HUES64 (cell line): ENCODE measurements around the gene CPSF3.

Source experiments
- H3K27ac ChIP-seq: 2 replicates; pipeline ENCODE4 v1.7.0; 2013; ENCODE audit warnings: low read depth, low read length, inconsistent platforms
- H3K27me3 ChIP-seq: 2 replicates; pipeline ENCODE4 v1.6.1; 2013; ENCODE audit warnings: mild to moderate bottlenecking, low read length; ENCODE audit not compliant: insufficient read depth
- H3K36me3 ChIP-seq: 2 replicates; pipeline ENCODE4 v1.6.1; 2013; ENCODE audit warnings: mild to moderate bottlenecking, low read length; ENCODE audit not compliant: insufficient read depth
- H3K4me1 ChIP-seq: 2 replicates; pipeline ENCODE4 v1.6.1; 2013; ENCODE audit warnings: mild to moderate bottlenecking, low read length, moderate library complexity; ENCODE audit not compliant: insufficient read depth
- H3K4me3 ChIP-seq: 2 replicates; pipeline ENCODE4 v1.5.1; 2013; ENCODE audit warnings: mild to moderate bottlenecking, low read length, moderate library complexity
- H3K9ac ChIP-seq: 2 replicates; pipeline ENCODE4 v1.6.1; 2013; ENCODE audit warnings: mild to moderate bottlenecking, low read depth, low read length
- H3K9me3 ChIP-seq: 2 replicates; pipeline ENCODE4 v1.6.1; 2013; ENCODE audit warnings: low read depth, low read length; ENCODE audit not compliant: insufficient read depth
- WGBS: fragments of 150-250, 120-280 bp; methylation state at CpG from one replicate; pipeline ENCODE4 v1.1.7; 2013; ENCODE audit warnings: missing lambda C conversion rate; 5-methylcytosine and 5-hydroxymethylcytosine counted together

The CPSF3 gene

GRCh38 chr2:9460441-9461017 lies 37.1 kb downstream of the CPSF3 start:
- Histone ChIP-seq H3K4me1 (no peaks in the 10 kb centered on the region), H3K4me3 (no peak overlapping the region), H3K9ac (no peak overlapping the region), H3K36me3 (peaks cover 84% of the 10 kb centered on the region), H3K9me3 (no peaks in the 10 kb centered on the region), H3K27me3 (no peaks in the 10 kb centered on the region), H3K27ac (no peak overlapping the region)
- 97% methylated on average over 2 of the region's 3 CpGs for WGBS

GRCh38 chr2:9461079-9461478 lies 37.6 kb downstream of the CPSF3 start:
- Histone ChIP-seq H3K4me3 (no peak overlapping the region), H3K27me3 (no peaks in the 10 kb centered on the region), H3K9me3 (no peaks in the 10 kb centered on the region), H3K36me3 (peaks cover 84% of the 10 kb centered on the region), H3K9ac (no peak overlapping the region), H3K4me1 (no peaks in the 10 kb centered on the region), H3K27ac (no peak overlapping the region)
- 96% methylated on average over 3 of the region's 3 CpGs for WGBS

GRCh38 chr2:9462313-9462712 lies 38.9 kb downstream of the CPSF3 start:
- Histone ChIP-seq H3K9ac (no peak overlapping the region), H3K27me3 (no peaks in the 10 kb centered on the region), H3K36me3 (peaks cover 81% of the 10 kb centered on the region), H3K4me3 (no peak overlapping the region), H3K27ac (no peak overlapping the region), H3K9me3 (no peaks in the 10 kb centered on the region), H3K4me1 (no peaks in the 10 kb centered on the region)
- WGBS = 92% methylated on average over 4 of the region's 5 CpGs

GRCh38 chr2:9462886-9463697 lies 39.6 kb downstream of the CPSF3 start:
- WGBS = 91% methylated on average over 6 of the region's 6 CpGs
- peaks cover 81% of the 10 kb centered on the region for H3K36me3 ChIP-seq
- H3K27ac ChIP-seq = no peak overlapping the region

GRCh38 chr2:9463698-9464034 lies 40.2 kb downstream of the CPSF3 start:
- H3K27me3 ChIP-seq = no peaks in the 10 kb centered on the region
- H3K4me3 ChIP-seq = no peak overlapping the region
- H3K27ac ChIP-seq = no peak overlapping the region
- 81% methylated on average over 7 of the region's 7 CpGs for WGBS
- H3K4me1 ChIP-seq = no peaks in the 10 kb centered on the region
- no peak overlapping the region for H3K9ac ChIP-seq
- no peaks in the 10 kb centered on the region for H3K9me3 ChIP-seq
- peaks cover 80% of the 10 kb centered on the region for H3K36me3 ChIP-seq

More at GRCh38 chr2:9462886-9463697, 39.6 kb downstream of the CPSF3 start:
- no peaks in the 10 kb centered on the region for H3K27me3 ChIP-seq
- no peak overlapping the region for H3K9ac ChIP-seq
- no peaks in the 10 kb centered on the region for H3K4me1 ChIP-seq
- no peaks in the 10 kb centered on the region for H3K9me3 ChIP-seq
- no peak overlapping the region for H3K4me3 ChIP-seq

GRCh38 chr2:9465170-9465569 lies 41.7 kb downstream of the CPSF3 start:
- Histone ChIP-seq H3K27ac (no peak overlapping the region), H3K27me3 (no peaks in the 10 kb centered on the region)

GRCh38 chr2:9466147-9466683 lies 42.8 kb downstream of the CPSF3 start:
- 81% methylated on average over 44 of the region's 46 CpGs for WGBS
- Histone ChIP-seq H3K9ac (no peak overlapping the region), H3K27ac (no peak overlapping the region), H3K27me3 (no peaks in the 10 kb centered on the region), H3K4me3 (no peak overlapping the region), H3K36me3 (peaks cover 79% of the 10 kb centered on the region), H3K4me1 (no peaks in the 10 kb centered on the region), H3K9me3 (no peaks in the 10 kb centered on the region)

More at GRCh38 chr2:9465170-9465569, 41.7 kb downstream of the CPSF3 start:
- H3K4me3 ChIP-seq = no peak overlapping the region
- H3K9ac ChIP-seq = no peak overlapping the region
- no peaks in the 10 kb centered on the region for H3K9me3 ChIP-seq
- peaks cover 81% of the 10 kb centered on the region for H3K36me3 ChIP-seq
- 95% methylated on average over 3 of the region's 7 CpGs for WGBS
- H3K4me1 ChIP-seq = no peaks in the 10 kb centered on the region

- Histone ChIP-seq H3K9ac (no peak overlapping the region), H3K4me3 (no peak overlapping the region), H3K27me3 (no peaks in the 10 kb centered on the region), H3K9me3 (no peaks in the 10 kb centered on the region), H3K4me1 (no peaks in the 10 kb centered on the region), H3K27ac (no peak overlapping the region), H3K36me3 (peaks cover 80% of the 10 kb centered on the region)
- 91% methylated on average over 10 of the region's 10 CpGs for WGBS
These were observed 44.2 kb downstream of the CPSF3 start for GRCh38 chr2:9467687-9468086.

- Histone ChIP-seq H3K36me3 (peaks cover 58% of the 10 kb centered on the region), H3K27ac (no peak overlapping the region)
These were observed 47.8 kb downstream of the CPSF3 start for GRCh38 chr2:9471206-9471605.

GRCh38 chr2:9472511-9472910 lies 49.1 kb downstream of the CPSF3 start:
- H3K9ac ChIP-seq = no peak overlapping the region
- H3K9me3 ChIP-seq = no peaks in the 10 kb centered on the region
- no peak overlapping the region for H3K27ac ChIP-seq
- H3K27me3 ChIP-seq = peaks cover 11% of the 10 kb centered on the region; the same call in 1 of the 2 replicates
- over 99% methylated on average over 8 of the region's 9 CpGs for WGBS
- no peaks in the 10 kb centered on the region for H3K4me1 ChIP-seq
- H3K4me3 ChIP-seq = no peak overlapping the region
- H3K36me3 ChIP-seq = peaks cover 48% of the 10 kb centered on the region

More at GRCh38 chr2:9471206-9471605, 47.8 kb downstream of the CPSF3 start:
- no peak overlapping the region for H3K4me3 ChIP-seq
- H3K4me1 ChIP-seq = no peaks in the 10 kb centered on the region
- H3K9me3 ChIP-seq = no peaks in the 10 kb centered on the region
- peaks cover 11% of the 10 kb centered on the region; the same call in 1 of the 2 replicates for H3K27me3 ChIP-seq
- no peak overlapping the region for H3K9ac ChIP-seq
- WGBS = 94% methylated on average over 5 of the region's 5 CpGs

- Histone ChIP-seq H3K36me3 (peaks cover 39% of the 10 kb centered on the region), H3K4me3 (peak overlapping the region; percentile 62), H3K27ac (no peak overlapping the region), H3K9me3 (no peaks in the 10 kb centered on the region), H3K4me1 (no peaks in the 10 kb centered on the region), H3K27me3 (peaks cover 11% of the 10 kb centered on the region; the same call in 1 of the 2 replicates), H3K9ac (peak overlapping the region; percentile 72; the same call in 1 of the 2 replicates)
- 93% methylated on average over 24 of the region's 24 CpGs for WGBS
These were observed 50.0 kb downstream of the CPSF3 start for GRCh38 chr2:9473308-9473984.
